NB4 (cell line): Measurements from ENCODE around the gene SGMS1.

ENCODE experiments used
- TF ChIP-seq, protein P1 (sequence below): IDR thresholded peaks from one replicate; pipeline ENCODE4 v1.5.1; 2012; ENCODE audit warnings: low read depth, low read length
- TF ChIP-seq, protein P2 (sequence below): IDR thresholded peaks from 2 replicates; pipeline ENCODE4 v1.6.1; 2011; ENCODE audit warnings: low read depth, low read length

DNA sequence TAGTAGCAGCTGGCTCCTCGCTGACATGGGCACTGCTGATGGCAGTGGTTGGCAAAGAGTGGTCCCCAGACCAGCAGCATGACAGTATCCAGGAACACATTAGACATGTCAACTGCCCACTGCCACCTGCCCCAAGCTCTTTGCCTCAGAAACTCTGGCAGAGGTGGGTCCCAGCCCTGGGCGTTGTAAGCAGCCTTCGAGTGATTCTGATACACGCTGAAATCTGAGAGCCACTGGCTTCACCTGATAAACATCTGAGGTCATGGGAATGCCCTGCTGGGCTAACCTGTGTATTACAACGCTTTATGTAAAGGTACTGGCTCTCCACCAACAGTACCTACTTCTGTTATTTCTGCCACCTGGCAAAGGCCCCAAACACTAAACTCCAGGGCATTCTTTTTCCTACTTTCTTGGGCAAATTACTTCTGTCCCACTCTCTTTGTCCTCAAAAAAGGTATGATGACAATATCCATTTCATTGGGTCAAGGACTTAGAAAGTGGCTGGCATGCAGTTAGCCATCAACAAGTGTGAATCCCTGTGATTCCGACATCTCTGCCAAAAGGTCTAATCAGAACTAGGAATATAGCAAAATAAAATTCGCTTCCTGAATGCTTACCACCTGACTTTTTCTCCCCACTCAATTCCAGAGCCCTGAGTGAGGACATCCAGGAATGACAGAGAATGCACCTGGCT, 9.2 kb downstream of the SGMS1 start:
- TF ChIP-seq, protein P1, sequence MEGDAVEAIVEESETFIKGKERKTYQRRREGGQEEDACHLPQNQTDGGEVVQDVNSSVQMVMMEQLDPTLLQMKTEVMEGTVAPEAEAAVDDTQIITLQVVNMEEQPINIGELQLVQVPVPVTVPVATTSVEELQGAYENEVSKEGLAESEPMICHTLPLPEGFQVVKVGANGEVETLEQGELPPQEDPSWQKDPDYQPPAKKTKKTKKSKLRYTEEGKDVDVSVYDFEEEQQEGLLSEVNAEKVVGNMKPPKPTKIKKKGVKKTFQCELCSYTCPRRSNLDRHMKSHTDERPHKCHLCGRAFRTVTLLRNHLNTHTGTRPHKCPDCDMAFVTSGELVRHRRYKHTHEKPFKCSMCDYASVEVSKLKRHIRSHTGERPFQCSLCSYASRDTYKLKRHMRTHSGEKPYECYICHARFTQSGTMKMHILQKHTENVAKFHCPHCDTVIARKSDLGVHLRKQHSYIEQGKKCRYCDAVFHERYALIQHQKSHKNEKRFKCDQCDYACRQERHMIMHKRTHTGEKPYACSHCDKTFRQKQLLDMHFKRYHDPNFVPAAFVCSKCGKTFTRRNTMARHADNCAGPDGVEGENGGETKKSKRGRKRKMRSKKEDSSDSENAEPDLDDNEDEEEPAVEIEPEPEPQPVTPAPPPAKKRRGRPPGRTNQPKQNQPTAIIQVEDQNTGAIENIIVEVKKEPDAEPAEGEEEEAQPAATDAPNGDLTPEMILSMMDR, result no peak
- TF ChIP-seq, protein P2, sequence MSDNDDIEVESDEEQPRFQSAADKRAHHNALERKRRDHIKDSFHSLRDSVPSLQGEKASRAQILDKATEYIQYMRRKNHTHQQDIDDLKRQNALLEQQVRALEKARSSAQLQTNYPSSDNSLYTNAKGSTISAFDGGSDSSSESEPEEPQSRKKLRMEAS, result no peak
